Stimulated activated CD4-positive, alpha-beta T cell treated with anti-CD3 and anti-CD28 coated beads, Interleukin-1b, Interleukin-23, amount 100 ng/mL, for 48 hours (primary cell): Measurements from ENCODE around the gene TNFAIP2.
"Not testable (repeated sequence)": the region's sequence is repeated elsewhere in the genome, so short reads cannot be mapped to it uniquely, and the experiment has no call there.

Experiments
- DNase-seq: peaks from one replicate; pipeline ENCODE4 v3.0.0-alpha.2; 2020

Gene TNFAIP2

GRCh38 chr14:103136388-103137271, 13.4 kb downstream of the TNFAIP2 start:
- no peak for DNase-seq

- DNase-seq: no peak
Measured at GRCh38 chr14:103137689-103138300, 14.5 kb downstream of the TNFAIP2 start.

- DNase-seq: no peak
Measured at GRCh38 chr14:103138301-103139131, 15.3 kb downstream of the TNFAIP2 start.

- DNase-seq: no peak
Measured at GRCh38 chr14:103139132-103140025, 16.1 kb downstream of the TNFAIP2 start.

- no peak for DNase-seq
Measured at GRCh38 chr14:103140316-103141109, 17.3 kb downstream of the TNFAIP2 start.

- peak; percentile 47 for DNase-seq
Measured at GRCh38 chr14:103141117-103141796, 18.0 kb downstream of the TNFAIP2 start.

- no peak for DNase-seq
Measured at GRCh38 chr14:103142026-103142425, 18.8 kb downstream of the TNFAIP2 start.

GRCh38 chr14:103142721-103143302, 19.6 kb downstream of the TNFAIP2 start:
- DNase-seq: no peak

- no peak for DNase-seq
Measured at GRCh38 chr14:103143506-103143905, 20.2 kb downstream of the TNFAIP2 start.

GRCh38 chr14:103144085-103144484, 20.8 kb downstream of the TNFAIP2 start:
- no peak for DNase-seq

- no peak for DNase-seq
Measured at GRCh38 chr14:103146141-103146709, 23.0 kb downstream of the TNFAIP2 start.

- DNase-seq: no peak
Measured at GRCh38 chr14:103149351-103150237, 26.3 kb downstream of the TNFAIP2 start.

GRCh38 chr14:103151270-103151945, 28.1 kb downstream of the TNFAIP2 start:
- no peak for DNase-seq

- no peak for DNase-seq
Measured at GRCh38 chr14:103155010-103155409, 31.7 kb downstream of the TNFAIP2 start.

- DNase-seq: not testable (repeated sequence)
Measured at GRCh38 chr14:103155416-103155815, 32.2 kb downstream of the TNFAIP2 start.

- no peak for DNase-seq
Measured at GRCh38 chr14:103155826-103156394, 32.6 kb downstream of the TNFAIP2 start.

- no peak for DNase-seq
Measured at GRCh38 chr14:103156651-103157378, 33.6 kb downstream of the TNFAIP2 start.
